Inflammatory macrophage treated with lipopolysaccharide for 1 hour (primary cell): ENCODE data around the gene SMARCD2.
A peak's percentile ranks its signal among the peaks of the same experiment; 100 is the strongest.

ENCODE experiments used
- DNase-seq, 2 donors: peaks; one replicate each; pipeline ENCODE4 v3.0.0-alpha.2; 2020 to 2022

Gene SMARCD2

GRCh38 chr17:63831505-63831904 is 11.0 kb downstream of the SMARCD2 start:
- no peak for DNase-seq

- DNase-seq = no peak
Observed at GRCh38 chr17:63830904-63831491, 11.5 kb downstream of the SMARCD2 start.

DNA sequence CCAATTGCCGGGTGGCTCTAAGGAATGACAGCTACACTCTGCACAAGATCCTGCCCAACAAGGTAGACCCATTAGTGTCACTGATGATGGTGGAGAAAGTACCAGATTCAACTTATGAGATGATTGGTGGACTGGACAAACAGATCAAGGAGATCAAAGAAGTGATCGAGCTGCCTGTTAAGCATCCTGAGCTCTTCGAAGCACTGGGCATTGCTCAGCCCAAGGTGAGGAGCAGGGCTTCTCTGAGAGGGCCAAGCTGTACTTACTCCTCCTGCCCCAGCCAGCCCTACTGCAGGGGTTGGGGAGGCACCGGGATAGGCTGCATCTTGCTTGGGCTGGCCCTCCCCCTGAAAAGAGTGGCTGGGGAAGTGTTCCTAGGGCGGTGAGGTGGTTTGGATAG is 12.2 kb downstream of the SMARCD2 start:
- no peak for DNase-seq

DNA sequence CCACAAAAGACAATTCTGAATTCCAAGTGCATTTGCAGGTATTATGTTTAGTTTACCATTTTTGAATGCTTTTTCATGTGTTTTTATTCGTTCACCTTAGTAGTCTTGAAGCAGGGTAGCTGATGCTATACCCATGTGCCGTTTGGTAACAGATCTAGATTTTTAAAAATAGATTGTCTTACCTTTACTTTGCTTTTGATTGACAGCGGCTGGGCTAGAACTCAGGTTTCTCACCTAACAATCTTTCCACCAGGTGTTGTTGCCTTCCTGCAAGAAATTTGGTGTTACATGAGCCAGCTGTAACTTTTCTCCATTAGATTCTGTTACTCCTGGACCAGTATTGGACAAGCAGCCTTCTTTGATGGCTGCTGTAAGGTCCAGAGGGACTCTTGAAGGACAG is 13.5 kb downstream of the SMARCD2 start:
- no peak for DNase-seq

DNA sequence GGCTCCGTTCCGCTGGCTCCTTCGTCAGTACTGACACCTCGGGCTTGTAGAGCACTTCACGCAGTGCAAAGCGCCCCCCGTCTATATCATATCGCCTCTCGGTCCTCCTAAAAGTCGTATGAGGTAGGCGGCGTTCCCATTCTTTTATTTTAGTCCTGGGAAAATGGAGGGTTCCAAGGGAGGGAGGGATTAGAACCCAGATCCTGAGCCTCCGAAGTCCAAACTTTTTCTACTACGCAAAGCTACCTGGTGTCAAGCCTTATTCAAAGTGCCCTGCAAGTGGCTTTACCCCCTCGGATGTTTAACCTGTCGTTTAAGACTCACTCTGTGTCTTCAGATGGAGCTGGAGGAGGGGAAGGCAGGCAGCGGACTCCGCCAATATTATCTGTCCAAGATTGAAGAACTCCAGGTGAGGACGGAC is 14.7 kb downstream of the SMARCD2 start:
- peak in 1 of 2 donors; percentile 2 for DNase-seq

DNA sequence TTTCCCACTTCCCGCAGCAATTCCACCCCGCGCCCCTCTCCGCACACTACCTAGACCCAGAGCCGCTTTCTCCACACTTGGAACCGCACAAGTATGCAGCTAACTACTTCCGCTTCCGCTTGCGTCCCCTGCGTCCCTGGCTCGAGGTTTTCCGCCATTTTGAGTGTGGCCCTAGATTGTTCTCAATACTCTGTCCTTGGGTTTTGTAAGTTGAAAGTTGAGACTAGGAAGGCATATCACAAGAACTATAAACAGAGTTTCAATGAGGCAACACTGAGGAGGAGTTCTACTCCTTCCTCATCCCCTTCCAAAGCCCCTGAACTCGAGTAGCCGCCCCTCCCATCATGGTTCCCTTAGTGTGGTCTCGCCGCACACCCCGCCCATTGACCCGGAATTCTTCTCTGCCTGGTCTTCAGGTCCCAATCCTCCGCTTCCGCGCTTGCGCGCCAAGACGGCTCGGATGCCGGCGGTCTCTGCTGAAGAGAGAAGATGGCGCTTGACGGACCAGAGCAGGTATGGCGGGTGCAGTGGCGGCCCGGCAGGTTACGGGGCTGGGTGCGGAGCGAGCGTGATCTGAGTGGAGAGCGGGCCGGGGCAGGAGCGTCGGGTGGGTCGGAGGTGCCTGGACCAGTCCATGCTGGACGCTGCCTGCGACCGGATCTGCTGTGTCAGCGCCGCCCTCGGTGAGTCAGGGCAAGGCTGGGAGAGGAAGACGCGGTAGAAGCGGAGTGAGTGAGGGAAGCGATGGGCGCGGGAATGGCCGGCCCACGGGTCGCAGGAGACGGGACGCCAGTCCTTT is 15.3 kb downstream of the SMARCD2 start, which contains the start of the genes FTSJ3 and PSMC5:
TSS of gene FTSJ3 (minus strand) at position 662 of the 799 bp plus-strand sequence. CDS start 761 bp downstream, outside the sequence.
TSS of gene PSMC5 (plus strand) at position 430 of the 799 bp plus-strand sequence. CDS start at position 490, 60 bp downstream.
- peak; percentile 93 for DNase-seq

- peak in 1 of 2 donors; percentile 3 for DNase-seq
Observed at GRCh38 chr17:63826468-63827001, 15.9 kb downstream of the SMARCD2 start.

GRCh38 chr17:63824362-63824761 is 18.1 kb downstream of the SMARCD2 start:
- no peak for DNase-seq

- DNase-seq = no peak
Observed at GRCh38 chr17:63823659-63824331, 18.7 kb downstream of the SMARCD2 start.

GRCh38 chr17:63822537-63822936 is 19.9 kb downstream of the SMARCD2 start:
- DNase-seq = no peak

DNA sequence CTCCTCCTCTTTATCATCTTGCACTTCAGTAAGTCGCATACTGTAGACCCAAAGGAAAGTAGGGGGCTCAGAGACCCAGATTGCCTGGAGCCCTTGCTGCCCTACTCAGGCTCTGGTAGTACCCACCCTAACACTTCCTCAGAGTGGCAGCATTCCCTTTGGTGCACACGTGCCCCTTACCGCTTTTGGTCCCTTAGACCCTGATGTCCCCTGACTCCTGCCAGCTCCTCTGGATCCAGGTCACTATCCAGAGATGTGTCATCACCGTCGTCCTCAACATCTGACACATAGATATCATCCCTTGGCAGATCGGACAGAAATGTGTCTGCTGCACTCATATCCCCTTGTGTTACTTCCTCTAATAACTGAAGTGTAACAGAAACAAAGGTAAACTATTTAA is 20.7 kb downstream of the SMARCD2 start:
- DNase-seq = no peak

DNA sequence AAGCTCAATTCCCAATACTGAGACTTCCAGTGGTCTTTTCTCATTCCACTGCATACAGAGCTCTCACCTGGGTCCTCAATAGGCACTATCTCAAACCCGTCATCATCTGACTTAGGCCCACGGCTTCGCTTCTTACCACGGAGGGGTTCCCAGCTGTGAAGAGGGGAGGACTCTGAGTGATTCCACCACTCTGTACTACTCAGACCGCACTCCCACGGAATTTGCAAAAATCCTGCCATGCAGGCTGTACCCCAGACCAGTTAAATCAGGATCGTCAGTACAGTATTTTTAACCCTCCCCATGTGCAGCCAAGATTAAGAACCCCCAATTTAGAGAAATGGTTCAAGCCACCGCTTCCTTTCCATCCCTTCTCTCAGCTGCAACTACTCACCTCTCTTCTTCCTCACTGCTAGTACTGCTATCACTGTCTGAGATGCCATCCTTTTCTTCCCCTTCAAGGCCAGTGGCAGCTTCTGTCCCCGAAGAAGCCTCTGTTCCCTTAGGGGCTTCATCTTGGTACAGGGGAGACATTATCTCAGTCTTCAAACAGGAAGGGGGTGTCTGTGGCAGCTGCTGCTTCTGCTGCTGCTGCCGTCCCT is 21.4 kb downstream of the SMARCD2 start:
- DNase-seq = no peak

- no peak for DNase-seq
Observed at GRCh38 chr17:63819585-63820537, 22.6 kb downstream of the SMARCD2 start.

DNA sequence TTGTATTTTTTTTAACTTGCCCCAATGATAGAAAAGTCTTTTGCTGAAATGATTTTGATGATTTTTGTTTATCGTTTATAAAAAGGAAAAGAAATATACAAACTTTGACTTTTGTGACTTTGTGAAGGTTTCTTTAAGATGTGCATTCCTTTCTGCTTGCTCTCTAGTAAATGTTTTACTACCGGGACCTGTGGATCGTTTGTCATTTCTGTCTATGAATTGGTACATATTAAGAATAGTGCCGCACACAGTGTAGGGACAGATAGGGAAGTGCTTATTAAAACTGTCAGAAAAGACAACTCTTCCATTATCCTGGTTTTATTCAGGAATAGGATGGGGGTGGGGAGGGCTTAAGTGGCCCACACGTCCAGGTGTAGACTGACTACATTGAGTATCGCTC is 23.4 kb downstream of the SMARCD2 start:
- DNase-seq = no peak

DNA sequence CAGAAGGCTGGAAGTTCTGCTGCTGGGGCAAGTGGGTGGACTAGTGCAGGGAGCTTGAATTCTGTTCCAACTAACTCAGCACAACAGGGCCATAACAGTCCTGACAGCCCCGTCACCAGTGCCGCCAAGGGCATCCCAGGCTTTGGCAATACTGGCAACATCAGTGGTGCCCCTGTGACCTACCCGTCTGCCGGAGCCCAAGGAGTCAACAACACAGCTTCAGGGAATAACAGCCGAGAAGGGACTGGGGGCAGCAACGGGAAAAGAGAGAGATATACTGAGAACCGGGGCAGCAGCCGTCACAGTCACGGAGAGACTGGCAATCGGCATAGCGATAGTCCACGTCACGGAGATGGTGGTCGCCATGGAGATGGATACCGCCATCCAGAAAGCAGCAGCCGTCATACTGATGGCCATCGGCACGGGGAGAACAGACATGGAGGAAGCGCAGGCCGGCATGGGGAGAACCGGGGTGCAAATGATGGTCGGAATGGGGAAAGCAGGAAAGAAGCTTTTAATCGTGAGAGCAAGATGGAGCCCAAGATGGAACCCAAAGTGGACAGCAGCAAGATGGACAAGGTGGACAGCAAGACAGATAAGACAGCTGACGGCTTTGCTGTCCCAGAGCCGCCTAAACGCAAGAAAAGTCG is 24.6 kb downstream of the SMARCD2 start:
- no peak for DNase-seq

GRCh38 chr17:63816669-63817068 is 25.8 kb downstream of the SMARCD2 start:
- DNase-seq = no peak

- DNase-seq = no peak
Observed at GRCh38 chr17:63816123-63816522, 26.4 kb downstream of the SMARCD2 start.

GRCh38 chr17:63809970-63810369 is 32.5 kb downstream of the SMARCD2 start:
- no peak for DNase-seq

- DNase-seq = no peak
Observed at GRCh38 chr17:63805591-63805990, 36.9 kb downstream of the SMARCD2 start.

DNA sequence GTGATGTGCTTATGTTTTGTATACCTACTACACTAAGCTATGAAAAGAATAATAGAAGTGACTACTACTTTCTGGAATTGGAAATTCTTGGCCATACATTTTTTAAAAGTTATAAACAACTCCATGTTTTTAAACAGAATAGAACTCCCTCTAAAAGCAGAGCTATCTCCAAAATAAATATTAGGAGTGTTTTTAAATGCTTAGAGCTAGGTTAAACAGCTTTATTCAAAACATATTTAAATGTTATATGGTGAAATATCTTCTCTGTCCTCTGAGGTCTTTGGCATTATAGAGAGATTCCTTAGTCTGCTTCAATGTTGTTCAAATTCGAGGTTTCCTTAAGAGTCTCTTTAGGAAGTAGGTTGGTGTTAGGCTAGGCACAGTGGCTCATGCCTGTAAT is 38.2 kb downstream of the SMARCD2 start:
- DNase-seq = no peak

GRCh38 chr17:63800783-63801182 is 41.7 kb downstream of the SMARCD2 start:
- DNase-seq = no peak
